ENCODE data around the gene PNMA6F. TPM values are rescaled to one million over a fixed set of nuclear protein-coding genes. Genes with fewer than 3 reads are reported as not detected.
A peak's percentile ranks its signal among the peaks of the same experiment; 100 is the strongest.

The PNMA6F gene
- total RNA-seq (2021; fragmentation: NEBNext Ultra II Directional; extraction: Animal tissue kit (Norgen Biotek cat#: 25700)): 0.15 and 0.22 TPM in 2 replicates
- 0.12 and 0.36 TPM in 2 replicates for polyA plus RNA-seq (2011; rRNA removed)
- polyA plus RNA-seq (2011; cell fraction: cytosol; rRNA removed): 0.44 TPM
- polyA plus RNA-seq (2011; cell fraction: nucleus; rRNA removed): 0.30 TPM
- polyA plus RNA-seq (2012, experiment 1 of 2): 0.25 to 0.40 TPM (median 0.34 TPM) in 4 replicates
- polyA plus RNA-seq (2012, experiment 2 of 2): 0.08 TPM
- 0.10 TPM for polyA plus RNA-seq (2013, experiment 1 of 2)
- 0.07 TPM for polyA plus RNA-seq (2013, experiment 2 of 2)
- 0.09 TPM in 1 of 2 replicates, not detected in the other for polyA minus RNA-seq (2011; rRNA and poly(A)+ RNA removed)
- polyA minus RNA-seq (2011; cell fraction: cytosol; rRNA and poly(A)+ RNA removed): not detected
- not detected for polyA minus RNA-seq (2011; cell fraction: nucleus; rRNA and poly(A)+ RNA removed)
- long read RNA-seq, experiment 1: 0 reads
- long read RNA-seq, experiment 2: 0 reads

DNA sequence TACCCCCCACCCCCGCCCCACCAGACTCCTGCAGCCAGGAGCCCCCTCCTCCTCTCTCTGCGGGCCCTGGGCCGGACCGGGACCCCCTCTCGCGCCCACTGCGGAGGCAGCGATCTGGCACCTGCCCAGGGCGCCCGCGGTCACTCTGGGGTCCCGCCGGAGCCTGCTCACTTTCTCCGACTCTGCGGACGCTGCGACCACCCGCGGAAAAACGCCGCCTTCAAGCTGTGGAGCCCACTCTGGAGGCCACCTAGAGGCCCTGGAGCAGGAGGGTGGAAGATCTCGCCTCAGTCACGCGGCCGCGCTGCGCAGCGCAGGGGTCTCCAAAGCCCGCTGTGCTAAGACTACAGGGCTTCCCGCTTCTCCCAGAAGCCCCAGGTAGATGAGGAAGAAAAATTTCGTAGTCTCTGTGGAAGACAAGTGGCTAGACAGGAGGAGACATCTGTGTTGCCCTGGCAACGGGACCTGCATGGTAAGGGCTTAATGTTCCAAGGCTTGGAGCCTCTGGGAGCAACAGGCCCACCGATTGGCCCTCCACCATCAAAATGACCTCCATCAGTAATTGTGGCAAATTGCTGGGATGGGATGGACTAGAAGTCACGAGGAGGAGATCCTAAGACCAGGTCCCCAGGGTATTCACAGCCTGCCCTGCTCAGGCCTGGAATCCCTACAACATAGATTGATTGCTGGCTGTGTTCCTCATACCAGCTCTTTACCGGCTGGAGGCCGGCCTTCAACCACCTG lies at the start of gene PNMA6F:
Gene PNMA6F, minus strand, starts transcription at position 387 of the 744 bp plus-strand sequence. CDS start 1,093 bp downstream, outside the sequence.
- Histone ChIP-seq H3K23me2 (ENCODE audit: low read depth, low read length) (no peaks in the 10 kb centered on the region; the same call in 1 of the 2 replicates), H3K14ac (ENCODE audit: insufficient read length) (no peak within 1 kb of the TSS), H3K27ac (ENCODE audit: low read depth, low read length) (no peak within 1 kb of the TSS), H3K56ac (replicated peaks; ENCODE audit: insufficient read length, low read depth, low read length) (no peak within 1 kb of the TSS), H2BK15ac (ENCODE audit: low read length) (no peak within 1 kb of the TSS), H3K18ac (ENCODE audit: extremely low read depth, low read length) (no peak within 1 kb of the TSS), H2BK12ac (ENCODE audit: low read depth, low read length) (no peak within 1 kb of the TSS), H2AK5ac (ENCODE audit: low read depth, low read length) (no peak within 1 kb of the TSS), H4K5ac (ENCODE audit: insufficient read length, low read depth, low read length) (no peak within 1 kb of the TSS), H2BK120ac (replicated peaks; ENCODE audit: low read depth, low read length) (no peak within 1 kb of the TSS), H3K9ac (replicated peaks in 1 of 4; ENCODE audit: extremely low read depth in 1 of 4, low read depth in 3 of 4, low read length in 3 of 4) (no peak within 1 kb of the TSS), H3K4me1 (replicated peaks in 1 of 4; ENCODE audit: control insufficient read depth in 3 of 4, insufficient read depth in 4 of 4, low read length in 3 of 4) (peaks cover 0 to 4% (median 3%) of the 10 kb centered on the region in 4 experiments; a peak in 6 of 7 replicates), H3K23ac (ENCODE audit: insufficient read length) (no peak within 1 kb of the TSS), H2BK5ac (ENCODE audit: low read depth, low read length) (no peak within 1 kb of the TSS), H3K27me3 (replicated peaks in 1 of 4; ENCODE audit: control insufficient read depth in 3 of 4, extremely low read depth in 1 of 4, insufficient read depth in 3 of 4, low read length in 3 of 4) (peaks cover 0 to 11% (median 9%) of the 10 kb centered on the region in 4 experiments; a peak in 5 of 7 replicates), H3K4ac (replicated peaks; ENCODE audit: insufficient read length, low read depth, low read length) (no peak within 1 kb of the TSS), H3K4me3 (ENCODE audit: extremely low read depth in 1 of 4, insufficient read depth in 2 of 4, low read depth in 3 of 4, low read length in 4 of 4) (peak within 1 kb of the TSS; percentile 14 to 64 (median 22); a peak in 7 of 8 replicates), H3K79me1 (ENCODE audit: low read depth, low read length) (no peaks in the 10 kb centered on the region), H2BK20ac (ENCODE audit: low read length) (no peak within 1 kb of the TSS), H4K20me1 (replicated peaks in 1 of 2; ENCODE audit: control insufficient read depth in 1 of 2, insufficient read depth in 2 of 2, low read length in 2 of 2) (no peaks in the 10 kb centered on the region), H3K36me3 (ENCODE audit: control insufficient read depth in 2 of 4, insufficient read depth in 4 of 4, low read length in 3 of 4) (no peaks in the 10 kb centered on the region), H3K9me3 (ENCODE audit: insufficient read depth in 2 of 2, low read depth in 1 of 2, low read length in 1 of 2) (no peaks in the 10 kb centered on the region), H3K79me2 (ENCODE audit: control insufficient read depth in 1 of 2, insufficient read depth in 2 of 2, low read length in 2 of 2) (no peaks in the 10 kb centered on the region), H4K91ac (replicated peaks; ENCODE audit: insufficient read length, low read length) (no peak within 1 kb of the TSS), H4K8ac (ENCODE audit: extremely low read depth, insufficient read depth, low read length) (no peak within 1 kb of the TSS; the same call in 1 of the 2 replicates), H3K4me2 (ENCODE audit: insufficient read depth in 1 of 2, low read depth in 2 of 2, low read length in 2 of 2) (peak within 1 kb of the TSS; percentile 66 to 68), H2AFZ (ENCODE audit: low read length) (peak within 1 kb of the TSS; percentile 53; the same call in 1 of the 2 replicates)
- FAIRE-seq (no peak), DNase-seq (ENCODE audit: low read depth in 1 of 2, low spot score in 2 of 2) (no peak)
- peak; percentile 69 for TF ChIP-seq KDM4A (IDR thresholded peaks at IDR 0.05; ENCODE audit: low read depth, low read length, severe bottlenecking)
- TF ChIP-seq GABPA (IDR thresholded peaks at IDR 0.05; ENCODE audit: borderline replicate concordance, insufficient read depth, low read length): no peak
- peak; percentile 37 for TF ChIP-seq EZH2 (IDR thresholded peaks at IDR 0.05; ENCODE audit: low read depth, low read length, severe bottlenecking)
- POLR2A ChIA-PET (ENCODE audit: partially characterized antibody): no interaction called here
- CTCF ChIA-PET (ENCODE audit: partially characterized antibody): no interaction called here
- WGBS, 2 experiments (ENCODE audit: extremely low coverage in 1 of 2, insufficient coverage in 1 of 2, insufficient read length in 1 of 2, insufficient replicate concordance in 2 of 2, low coverage in 1 of 2, low lambda C conversion rate in 2 of 2, missing lambda C conversion rate in 1 of 2): 40% methylated on average over 7 of the region's 36 CpGs; no CpG with 5 or more reads in 1 of the 2 experiments

All from H1 (cell line).